Smooth muscle cell (in vitro differentiated cells): ENCODE data around the gene XPR1. TPM values are rescaled to one million over a fixed set of nuclear protein-coding genes. Genes with fewer than 3 reads are reported as not detected.

Experiments
- DNase-seq: peaks from one replicate; lab custom pipeline; 2025; ENCODE audit not compliant: unreplicated experiment; lab: John Stamatoyannopoulos, UW
- H2AFZ ChIP-seq: fragments of 200-600 bp; sonication (generic); 2 replicates; pipeline ENCODE4 v1.6.0; 2016; ENCODE audit warnings: antibody characterized with exemption, low read depth, mild to moderate bottlenecking
- H3F3A ChIP-seq: fragments of 200-600 bp; sonication (generic); 2 replicates; pipeline ENCODE4 v1.6.0; 2017; ENCODE audit warnings: antibody characterized with exemption, low read depth
- H3K27ac ChIP-seq: fragments of 200-600 bp; sonication (generic); 2 replicates; pipeline ENCODE4 v1.5.1; 2016; ENCODE audit warnings: low read depth, mild to moderate bottlenecking
- H3K27me3 ChIP-seq: fragments of 200-600 bp; sonication (generic); 2 replicates; pipeline ENCODE4 v1.6.1; 2016; ENCODE audit warnings: low read depth, mild to moderate bottlenecking
- H3K36me3 ChIP-seq: fragments of 200-600 bp; sonication (generic); 2 replicates; pipeline ENCODE4 v1.5.1; 2016; ENCODE audit warnings: low read depth
- H3K4me1 ChIP-seq: fragments of 200-600 bp; sonication (generic); 2 replicates; pipeline ENCODE4 v1.5.1; 2016; ENCODE audit warnings: low read depth
- H3K4me2 ChIP-seq: fragments of 200-600 bp; sonication (generic); 2 replicates; pipeline ENCODE4 v1.6.0; 2016; ENCODE audit warnings: mild to moderate bottlenecking
- H3K4me3 ChIP-seq: fragments of 200-600 bp; sonication (generic); 2 replicates; pipeline ENCODE4 v1.5.1; 2016; ENCODE audit warnings: mild to moderate bottlenecking
- H3K79me2 ChIP-seq: fragments of 200-600 bp; sonication (generic); 2 replicates; pipeline ENCODE4 v1.6.0; 2016; ENCODE audit warnings: low read depth, mild to moderate bottlenecking
- H3K9ac ChIP-seq: fragments of 200-600 bp; sonication (generic); 2 replicates; pipeline ENCODE4 v1.6.0; 2016; ENCODE audit warnings: low read depth
- H3K9me3 ChIP-seq: fragments of 200-600 bp; sonication (generic); replicated peaks from 2 replicates; pipeline ENCODE4 v1.5.1; 2016; ENCODE audit warnings: low read depth
- H4K20me1 ChIP-seq: fragments of 200-600 bp; sonication (generic); 2 replicates; pipeline ENCODE4 v1.6.0; 2016; ENCODE audit warnings: low read depth
- WGBS: methylation state at CpG from one replicate; pipeline ENCODE4 v1.1.7; 2016; ENCODE audit warnings: low lambda C conversion rate; 5-methylcytosine and 5-hydroxymethylcytosine counted together
- polyA plus RNA-seq: library from polyadenylated mRNA; unstranded; fragments of >200 nt; fragmentation: Nextera tagmentation; extraction: Ambion mirVana; gene quantifications from 2 replicates; pipeline ENCODE4 v1.2.1, GENCODE V29; 2016
- total RNA-seq: library from RNA; depleted of rRNA; stranded (reverse); fragments of >200 nt; gene quantifications from 2 replicates; pipeline ENCODE4 v1.2.3, GENCODE V29; 2014
- TF ChIP-seq, protein P1 (sequence below): fragments of 200-600 bp; sonication (generic); IDR thresholded peaks from 2 replicates; pipeline ENCODE4 v1.5.1; 2017; ENCODE audit warnings: borderline replicate concordance, mild to moderate bottlenecking, antibody characterized with exemption; ENCODE audit not compliant: insufficient read depth, poor library complexity, severe bottlenecking

Gene XPR1
- total and polyA plus RNA-seq, 2 experiments from 2014 or later: 9.5 to 27.6 TPM

DNA sequence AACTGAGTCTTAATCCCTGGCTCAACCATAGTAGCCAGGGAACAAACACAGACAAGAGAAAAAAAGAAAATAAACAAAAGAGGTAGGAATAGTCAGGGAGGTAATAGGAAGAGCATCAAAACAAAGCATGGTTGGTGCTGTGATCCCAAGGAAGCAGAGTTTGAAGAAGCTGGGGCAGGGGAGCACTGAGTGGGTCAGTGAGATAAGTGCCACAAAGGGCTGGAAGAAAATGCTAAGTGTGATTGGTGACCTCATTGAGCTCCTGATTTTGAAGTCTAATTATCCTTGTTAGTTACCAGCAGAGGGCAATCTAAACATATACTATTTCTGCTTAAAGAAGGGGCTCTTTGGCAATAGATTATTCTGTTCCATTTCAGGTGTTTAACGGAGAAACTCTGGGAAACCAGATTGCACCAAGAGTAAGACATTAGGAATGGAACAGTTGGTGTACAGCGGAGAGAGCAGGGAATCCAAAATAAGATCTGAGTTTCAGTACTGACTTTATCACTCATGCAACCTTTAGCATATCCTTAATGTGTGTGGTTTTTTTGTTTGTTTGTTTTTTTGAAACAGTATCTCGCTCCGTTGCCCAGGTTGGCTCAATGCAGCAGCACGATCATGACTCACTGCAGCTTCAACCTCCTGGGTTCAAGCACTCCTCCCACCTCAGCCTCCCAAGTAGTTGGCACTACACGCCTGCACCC, 250.1 kb downstream of the XPR1 start:
- Histone ChIP-seq H3K4me1 (no peaks in the 10 kb centered on the region), H3K36me3 (no peaks in the 10 kb centered on the region), H3K27me3 (no peaks in the 10 kb centered on the region), H3F3A (no peaks in the 10 kb centered on the region), H3K79me2 (no peaks in the 10 kb centered on the region), H3K4me2 (no peak overlapping the region), H4K20me1 (no peaks in the 10 kb centered on the region), H3K9me3 (no peaks in the 10 kb centered on the region), H3K9ac (no peak overlapping the region), H2AFZ (no peak overlapping the region), H3K4me3 (no peak overlapping the region), H3K27ac (peak overlapping the region; percentile 13)
- no peak for DNase-seq
- WGBS: 72% methylated on average over 6 of the region's 6 CpGs
- TF ChIP-seq, protein P1, sequence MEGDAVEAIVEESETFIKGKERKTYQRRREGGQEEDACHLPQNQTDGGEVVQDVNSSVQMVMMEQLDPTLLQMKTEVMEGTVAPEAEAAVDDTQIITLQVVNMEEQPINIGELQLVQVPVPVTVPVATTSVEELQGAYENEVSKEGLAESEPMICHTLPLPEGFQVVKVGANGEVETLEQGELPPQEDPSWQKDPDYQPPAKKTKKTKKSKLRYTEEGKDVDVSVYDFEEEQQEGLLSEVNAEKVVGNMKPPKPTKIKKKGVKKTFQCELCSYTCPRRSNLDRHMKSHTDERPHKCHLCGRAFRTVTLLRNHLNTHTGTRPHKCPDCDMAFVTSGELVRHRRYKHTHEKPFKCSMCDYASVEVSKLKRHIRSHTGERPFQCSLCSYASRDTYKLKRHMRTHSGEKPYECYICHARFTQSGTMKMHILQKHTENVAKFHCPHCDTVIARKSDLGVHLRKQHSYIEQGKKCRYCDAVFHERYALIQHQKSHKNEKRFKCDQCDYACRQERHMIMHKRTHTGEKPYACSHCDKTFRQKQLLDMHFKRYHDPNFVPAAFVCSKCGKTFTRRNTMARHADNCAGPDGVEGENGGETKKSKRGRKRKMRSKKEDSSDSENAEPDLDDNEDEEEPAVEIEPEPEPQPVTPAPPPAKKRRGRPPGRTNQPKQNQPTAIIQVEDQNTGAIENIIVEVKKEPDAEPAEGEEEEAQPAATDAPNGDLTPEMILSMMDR: peak; percentile 56

DNA sequence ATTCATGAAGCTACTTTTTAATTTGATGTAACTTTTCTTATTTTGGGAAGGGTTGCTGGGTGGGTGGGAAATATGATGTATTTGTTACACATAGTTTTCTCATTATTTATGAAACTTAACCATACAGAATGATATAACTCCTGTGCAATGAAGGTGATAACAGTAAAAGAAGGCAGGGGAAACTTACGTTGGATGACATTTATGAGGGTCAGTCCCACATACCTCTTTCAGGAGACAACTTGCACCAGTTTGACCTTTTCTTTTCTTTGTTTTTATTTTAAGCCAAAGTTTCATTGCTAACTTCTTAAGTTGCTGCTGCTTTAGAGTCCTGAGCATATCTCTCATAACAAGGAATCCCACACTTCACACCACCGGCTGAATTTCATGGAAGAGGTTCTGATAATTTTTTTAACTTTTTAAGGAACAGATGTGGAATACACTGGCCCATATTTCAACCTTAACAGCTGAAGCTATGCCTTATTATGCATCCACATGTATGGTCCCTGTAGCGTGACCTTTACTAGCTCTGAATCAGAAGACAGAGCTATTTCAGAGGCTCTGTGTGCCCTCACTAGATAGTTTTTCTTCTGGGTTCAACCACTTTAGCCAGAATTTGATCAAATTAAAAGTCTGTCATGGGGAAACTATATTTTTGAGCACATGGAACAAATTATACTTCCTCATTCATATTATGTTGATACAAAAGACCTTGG, 252.9 kb downstream of the XPR1 start:
- WGBS: 91% methylated on average over 3 of the region's 3 CpGs
- H3K27me3 ChIP-seq: no peaks in the 10 kb centered on the region
- no peaks in the 10 kb centered on the region for H3K9me3 ChIP-seq
- no peaks in the 10 kb centered on the region for H3K36me3 ChIP-seq
- TF ChIP-seq, protein P1: no peak
- no peak overlapping the region for H3K4me3 ChIP-seq
- H3K4me1 ChIP-seq: no peaks in the 10 kb centered on the region
- H3K4me2 ChIP-seq: no peak overlapping the region
- H3K27ac ChIP-seq: no peak overlapping the region
- no peaks in the 10 kb centered on the region for H3K79me2 ChIP-seq
- DNase-seq: no peak
- H2AFZ ChIP-seq: no peak overlapping the region
- H3F3A ChIP-seq: no peaks in the 10 kb centered on the region
- H4K20me1 ChIP-seq: no peaks in the 10 kb centered on the region
- H3K9ac ChIP-seq: no peak overlapping the region

DNA sequence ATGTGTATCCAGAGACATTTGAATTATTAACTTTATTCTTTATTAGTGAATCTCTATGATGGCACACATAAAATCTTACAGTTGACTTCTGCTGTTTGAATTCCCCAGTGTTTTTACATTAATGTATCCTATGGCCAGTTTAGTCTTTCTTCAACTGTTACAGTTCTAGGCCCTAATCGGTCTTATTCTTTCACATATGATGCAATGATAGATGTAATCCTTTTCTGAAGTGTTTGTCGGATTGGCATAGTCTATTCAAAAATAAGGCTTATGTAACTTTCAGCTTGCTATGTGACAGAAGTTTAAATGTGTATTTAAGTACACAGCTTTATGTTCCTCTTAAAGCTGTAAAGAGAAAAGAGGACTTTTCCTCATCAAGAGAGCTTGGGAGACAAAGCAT, 254.5 kb downstream of the XPR1 start:
- H3K9ac ChIP-seq: no peak overlapping the region
- 97% methylated on average over 2 of the region's 2 CpGs for WGBS
- no peak overlapping the region for H3K27ac ChIP-seq
- H3K4me3 ChIP-seq: no peak overlapping the region
- no peaks in the 10 kb centered on the region for H4K20me1 ChIP-seq
- no peaks in the 10 kb centered on the region for H3F3A ChIP-seq
- DNase-seq: no peak
- no peak overlapping the region for H2AFZ ChIP-seq
- H3K4me1 ChIP-seq: no peaks in the 10 kb centered on the region
- no peak overlapping the region for H3K4me2 ChIP-seq
- no peaks in the 10 kb centered on the region for H3K9me3 ChIP-seq
- H3K79me2 ChIP-seq: no peaks in the 10 kb centered on the region
- TF ChIP-seq, protein P1: no peak
- no peaks in the 10 kb centered on the region for H3K36me3 ChIP-seq
- H3K27me3 ChIP-seq: no peaks in the 10 kb centered on the region
